Nephron progenitor cell (in vitro differentiated cells): ENCODE measurements around the gene HSPB6.

Source experiments
- DNase-seq: peaks from one replicate; pipeline ENCODE4 v3.0.0; 2021
- H3K27ac Mint-ChIP-seq: 2 replicates; pipeline ENCODE4 v1.8.0; 2021; ENCODE audit warnings: mild to moderate bottlenecking, moderate library complexity, mixed read lengths
- H3K27me3 Mint-ChIP-seq: 2 replicates; pipeline ENCODE4 v1.8.0; 2021; ENCODE audit warnings: mild to moderate bottlenecking, low read depth, mixed read lengths; ENCODE audit not compliant: poor library complexity
- H3K36me3 Mint-ChIP-seq: 2 replicates; pipeline ENCODE4 v1.8.0; 2021; ENCODE audit warnings: low read depth, mixed read lengths
- H3K4me1 Mint-ChIP-seq: 2 replicates; pipeline ENCODE4 v1.8.0; 2021; ENCODE audit warnings: mixed read lengths
- H3K4me3 Mint-ChIP-seq: 2 replicates; pipeline ENCODE4 v1.8.0; 2021; ENCODE audit warnings: mild to moderate bottlenecking, moderate library complexity, mixed read lengths
- H3K9me3 Mint-ChIP-seq: 2 replicates; pipeline ENCODE4 v1.8.0; 2021; ENCODE audit warnings: mild to moderate bottlenecking, moderate library complexity, mixed read lengths
- CTCF ChIP-seq: fragments of 200-600 bp; sonication (generic); IDR thresholded peaks from 2 replicates; pipeline ENCODE4 v1.5.0; 2021; ENCODE audit warnings: antibody characterized with exemption

HSPB6 gene

GRCh38 chr19:35754370-35755130, 2.3 kb downstream of the HSPB6 start:
- no peak overlapping the region for H3K27ac Mint-ChIP-seq
- peaks cover 17% of the 10 kb centered on the region for H3K27me3 Mint-ChIP-seq
- no peak for TF ChIP-seq CTCF
- H3K4me3 Mint-ChIP-seq, result no peak overlapping the region
- no peaks in the 10 kb centered on the region for H3K9me3 Mint-ChIP-seq
- H3K36me3 Mint-ChIP-seq, result peaks cover 11% of the 10 kb centered on the region
- peaks cover 33% of the 10 kb centered on the region for H3K4me1 Mint-ChIP-seq
- no peak for DNase-seq

- Mint-ChIP-seq H3K4me3 (no peak overlapping the region), H3K9me3 (no peaks in the 10 kb centered on the region), H3K27me3 (peaks cover 17% of the 10 kb centered on the region), H3K36me3 (peaks cover 11% of the 10 kb centered on the region), H3K4me1 (peaks cover 32% of the 10 kb centered on the region), H3K27ac (no peak overlapping the region)
- DNase-seq, result no peak
- no peak for TF ChIP-seq CTCF
These were observed 3.0 kb downstream of the HSPB6 start for GRCh38 chr19:35753634-35754369.

GRCh38 chr19:35752746-35753350, 4.0 kb downstream of the HSPB6 start:
- Mint-ChIP-seq H3K27ac (no peak overlapping the region), H3K4me1 (peaks cover 41% of the 10 kb centered on the region), H3K9me3 (no peaks in the 10 kb centered on the region), H3K36me3 (peaks cover 11% of the 10 kb centered on the region), H3K4me3 (no peak overlapping the region), H3K27me3 (peaks cover 17% of the 10 kb centered on the region)
- no peak for DNase-seq
- no peak for TF ChIP-seq CTCF

- DNase-seq, result no peak
- Mint-ChIP-seq H3K4me1 (peaks cover 42% of the 10 kb centered on the region), H3K27ac (no peak overlapping the region), H3K4me3 (no peak overlapping the region), H3K27me3 (peaks cover 17% of the 10 kb centered on the region), H3K9me3 (no peaks in the 10 kb centered on the region), H3K36me3 (peaks cover 11% of the 10 kb centered on the region)
- TF ChIP-seq CTCF, result no peak
These were observed 4.7 kb downstream of the HSPB6 start for GRCh38 chr19:35751839-35752745.

GRCh38 chr19:35750167-35750566, 6.7 kb downstream of the HSPB6 start:
- H3K36me3 Mint-ChIP-seq, result peaks cover 10% of the 10 kb centered on the region
- no peaks in the 10 kb centered on the region for H3K9me3 Mint-ChIP-seq
- H3K4me1 Mint-ChIP-seq, result peaks cover 45% of the 10 kb centered on the region
- no peak for TF ChIP-seq CTCF
- H3K4me3 Mint-ChIP-seq, result peak overlapping the region; percentile 69
- H3K27ac Mint-ChIP-seq, result no peak overlapping the region
- no peak for DNase-seq
- H3K27me3 Mint-ChIP-seq, result peaks cover 9% of the 10 kb centered on the region
